GM21367 (cell line): ENCODE measurements around the gene KLC1.

ENCODE experiments used
- ATAC-seq: cut with Tn5 transposase; IDR thresholded peaks from one replicate; pipeline ENCODE4 v1.9.1; 2021; ENCODE audit not compliant: unreplicated experiment

KLC1 gene

GRCh38 chr14:103745424-103745823, 116.4 kb downstream of the KLC1 start:
- no peak for ATAC-seq

- no peak for ATAC-seq
Measured at GRCh38 chr14:103746701-103747100, 117.7 kb downstream of the KLC1 start.

DNA sequence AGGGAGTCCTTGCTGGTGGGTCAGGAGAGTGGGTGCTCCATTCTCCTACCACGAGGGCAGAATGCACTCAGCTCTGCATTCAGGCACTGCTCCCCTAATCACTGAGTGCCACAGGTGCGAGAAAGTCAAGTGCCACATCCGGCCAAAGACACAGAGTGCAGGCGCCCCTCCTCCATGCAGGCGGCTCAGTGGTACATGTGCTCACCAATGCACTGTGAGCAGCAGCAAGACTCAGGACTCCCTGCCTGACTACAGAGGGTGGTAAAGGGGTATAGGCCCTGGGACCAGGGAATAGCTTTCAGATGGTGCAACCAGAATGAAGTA, 119.5 kb downstream of the KLC1 start:
- no peak for ATAC-seq

GRCh38 chr14:103749452-103749851, 120.4 kb downstream of the KLC1 start:
- no peak for ATAC-seq

GRCh38 chr14:103749860-103750259, 120.8 kb downstream of the KLC1 start:
- no peak for ATAC-seq
